HAP-1 (cell line): ENCODE data around the gene DRC3.
"Not testable (repeated sequence)": the region's sequence is repeated elsewhere in the genome, so short reads cannot be mapped to it uniquely, and the experiment has no call there.

Experiments
- DNase-seq, 2 experiments: peaks; one replicate each; pipeline ENCODE4 v3.0.0-alpha.2; 2016 to 2020; ENCODE audit warnings: low spot score in 2 of 2
- H3K27me3 ChIP-seq: fragments of 250-450 bp; sonication (Bioruptor Pico); 2 replicates; pipeline ENCODE4 v1.5.1; 2020; ENCODE audit warnings: low read depth, mild to moderate bottlenecking, moderate library complexity
- H3K36me3 ChIP-seq: fragments of 250-450 bp; sonication (Bioruptor Pico); replicated peaks from 2 replicates; pipeline ENCODE4 v1.5.1; 2020; ENCODE audit warnings: mild to moderate bottlenecking
- H3K4me1 ChIP-seq: fragments of 250-450 bp; sonication (Bioruptor Pico); 2 replicates; pipeline ENCODE4 v1.5.1; 2020; ENCODE audit warnings: mild to moderate bottlenecking
- H3K4me3 ChIP-seq: fragments of 250-450 bp; sonication (Bioruptor Pico); 2 replicates; pipeline ENCODE4 v1.5.1; 2020; ENCODE audit warnings: mild to moderate bottlenecking, moderate library complexity
- H3K9me3 ChIP-seq: fragments of 250-450 bp; sonication (Bioruptor Pico); 2 replicates; pipeline ENCODE4 v1.5.1; 2020; ENCODE audit warnings: mild to moderate bottlenecking, moderate library complexity
- in situ Hi-C: fragments of 300-500 bp; cut with MboI; formaldehyde crosslinking; loops from 3 replicates; pipeline ENCODE4 v1.14.3; 2020; ENCODE audit warnings: low sequenced_read_pairs, inconsistent platforms, mixed read lengths

The DRC3 gene

GRCh38 chr17:17947966-17948365, 24.7 kb upstream of the DRC3 start:
- no peak for DNase-seq
- in situ Hi-C loops, result no loop called here
- no peak overlapping the region for H3K4me3 ChIP-seq
- H3K4me1 ChIP-seq, result peaks cover 22% of the 10 kb centered on the region
- no peaks in the 10 kb centered on the region for H3K27me3 ChIP-seq
- H3K36me3 ChIP-seq, result no peaks in the 10 kb centered on the region
- no peaks in the 10 kb centered on the region for H3K9me3 ChIP-seq

GRCh38 chr17:17950347-17950746, 22.3 kb upstream of the DRC3 start:
- Histone ChIP-seq H3K9me3 (no peaks in the 10 kb centered on the region), H3K4me1 (peaks cover 13% of the 10 kb centered on the region), H3K4me3 (no peak overlapping the region), H3K27me3 (no peaks in the 10 kb centered on the region), H3K36me3 (no peaks in the 10 kb centered on the region)
- DNase-seq, result no peak
- in situ Hi-C loops, result no loop called here

- no peak for DNase-seq
- peaks cover 13% of the 10 kb centered on the region for H3K4me1 ChIP-seq
- in situ Hi-C loops, result no loop called here
These were observed 21.9 kb upstream of the DRC3 start for GRCh38 chr17:17950806-17951205.

GRCh38 chr17:17951524-17951923, 21.1 kb upstream of the DRC3 start:
- no peaks in the 10 kb centered on the region for H3K36me3 ChIP-seq
- in situ Hi-C loops, result no loop called here

More at GRCh38 chr17:17950806-17951205, 21.9 kb upstream of the DRC3 start:
- Histone ChIP-seq H3K9me3 (no peaks in the 10 kb centered on the region), H3K4me3 (no peak overlapping the region), H3K27me3 (no peaks in the 10 kb centered on the region), H3K36me3 (no peaks in the 10 kb centered on the region)

GRCh38 chr17:17952691-17953090, 20.0 kb upstream of the DRC3 start:
- DNase-seq, result no peak
- Histone ChIP-seq H3K27me3 (no peaks in the 10 kb centered on the region), H3K9me3 (no peaks in the 10 kb centered on the region), H3K36me3 (no peaks in the 10 kb centered on the region), H3K4me1 (peaks cover 13% of the 10 kb centered on the region), H3K4me3 (no peak overlapping the region)
- in situ Hi-C loops, result no loop called here

More at GRCh38 chr17:17951524-17951923, 21.1 kb upstream of the DRC3 start:
- DNase-seq, result no peak
- peaks cover 13% of the 10 kb centered on the region for H3K4me1 ChIP-seq
- H3K4me3 ChIP-seq, result no peak overlapping the region
- no peaks in the 10 kb centered on the region for H3K27me3 ChIP-seq
- no peaks in the 10 kb centered on the region for H3K9me3 ChIP-seq

- Histone ChIP-seq H3K36me3 (no peaks in the 10 kb centered on the region), H3K4me1 (peaks cover 20% of the 10 kb centered on the region), H3K9me3 (no peaks in the 10 kb centered on the region), H3K4me3 (no peak overlapping the region), H3K27me3 (no peaks in the 10 kb centered on the region)
- no peak for DNase-seq
- in situ Hi-C loops, result no loop called here
These were observed 18.6 kb upstream of the DRC3 start for GRCh38 chr17:17954079-17954478.

GRCh38 chr17:17955790-17956341, 16.8 kb upstream of the DRC3 start:
- peaks cover 24% of the 10 kb centered on the region for H3K4me1 ChIP-seq
- in situ Hi-C loops, H3K4me3 ChIP-seq, H3K36me3 ChIP-seq, H3K27me3 ChIP-seq, H3K9me3 ChIP-seq, DNase-seq: not testable (repeated sequence)

GRCh38 chr17:17957584-17957916, 15.1 kb upstream of the DRC3 start:
- H3K36me3 ChIP-seq, result no peaks in the 10 kb centered on the region
- no peaks in the 10 kb centered on the region for H3K27me3 ChIP-seq
- DNase-seq, result no peak
- H3K9me3 ChIP-seq, result no peaks in the 10 kb centered on the region
- no peak overlapping the region for H3K4me3 ChIP-seq
- peaks cover 13% of the 10 kb centered on the region for H3K4me1 ChIP-seq
- in situ Hi-C loops, result no loop called here

- no peak for DNase-seq
- in situ Hi-C loops, result no loop called here
- no peak overlapping the region for H3K4me3 ChIP-seq
- H3K36me3 ChIP-seq, result no peaks in the 10 kb centered on the region
- H3K27me3 ChIP-seq, result no peaks in the 10 kb centered on the region
- H3K9me3 ChIP-seq, result no peaks in the 10 kb centered on the region
- peaks cover 11% of the 10 kb centered on the region; the same call in 1 of the 2 replicates for H3K4me1 ChIP-seq
These were observed 13.7 kb upstream of the DRC3 start for GRCh38 chr17:17958982-17959381.

GRCh38 chr17:17959520-17960361, 12.9 kb upstream of the DRC3 start:
- DNase-seq, result no peak
- no peaks in the 10 kb centered on the region for H3K9me3 ChIP-seq
- H3K4me3 ChIP-seq, result no peak overlapping the region
- H3K27me3 ChIP-seq, result no peaks in the 10 kb centered on the region
- in situ Hi-C loops, result no loop called here
- H3K36me3 ChIP-seq, result no peaks in the 10 kb centered on the region
- H3K4me1 ChIP-seq, result peaks cover 11% of the 10 kb centered on the region; the same call in 1 of the 2 replicates

- Histone ChIP-seq H3K27me3 (no peaks in the 10 kb centered on the region), H3K9me3 (no peaks in the 10 kb centered on the region), H3K4me3 (no peak overlapping the region), H3K36me3 (no peaks in the 10 kb centered on the region), H3K4me1 (peaks cover 11% of the 10 kb centered on the region; the same call in 1 of the 2 replicates)
- in situ Hi-C loops, result no loop called here
- DNase-seq, result no peak
These were observed 12.1 kb upstream of the DRC3 start for GRCh38 chr17:17960500-17961030.

- no peaks in the 10 kb centered on the region for H3K36me3 ChIP-seq
- peaks cover 11% of the 10 kb centered on the region; the same call in 1 of the 2 replicates for H3K4me1 ChIP-seq
- in situ Hi-C loops, result no loop called here
- H3K4me3 ChIP-seq, result no peak overlapping the region
- DNase-seq, result no peak
- no peaks in the 10 kb centered on the region for H3K27me3 ChIP-seq
- no peaks in the 10 kb centered on the region for H3K9me3 ChIP-seq
These were observed 9.6 kb upstream of the DRC3 start for GRCh38 chr17:17963066-17963465.

GRCh38 chr17:17963694-17964436, 8.8 kb upstream of the DRC3 start:
- Histone ChIP-seq H3K4me1 (peaks cover 5% of the 10 kb centered on the region; the same call in 1 of the 2 replicates), H3K36me3 (no peaks in the 10 kb centered on the region), H3K9me3 (no peaks in the 10 kb centered on the region), H3K4me3 (no peak overlapping the region), H3K27me3 (no peaks in the 10 kb centered on the region)
- in situ Hi-C loops, result no loop called here
- DNase-seq, result no peak

- Histone ChIP-seq H3K9me3 (no peaks in the 10 kb centered on the region), H3K4me1 (peaks cover 5% of the 10 kb centered on the region; the same call in 1 of the 2 replicates), H3K27me3 (no peaks in the 10 kb centered on the region), H3K4me3 (no peak overlapping the region), H3K36me3 (no peaks in the 10 kb centered on the region)
- in situ Hi-C loops, result no loop called here
- DNase-seq, result no peak
These were observed 8.0 kb upstream of the DRC3 start for GRCh38 chr17:17964710-17965109.
